ENCODE data around the gene OCA2. TPM values are rescaled to one million over a fixed set of nuclear protein-coding genes. Genes with fewer than 3 reads are reported as not detected.

The OCA2 gene
- total RNA-seq, 1 experiment from 2014 or later, result 0.31 TPM

GRCh38 chr15:27894645-27895044, 204.5 kb downstream of the OCA2 start:
- H3K79me1 ChIP-seq (ENCODE audit: insufficient read depth, low read depth, low read length, poor library complexity, severe bottlenecking), result no peaks in the 10 kb centered on the region
- no peak overlapping the region for H2BK20ac ChIP-seq (ENCODE audit: low read depth, low read length, poor library complexity, severe bottlenecking)
- H4K5ac ChIP-seq (ENCODE audit: insufficient read length, low read depth, low read length), result no peak overlapping the region
- peaks cover 9% of the 10 kb centered on the region for H3K9me3 ChIP-seq (ENCODE audit: control insufficient read depth, low read depth, low read length)
- H3K4me2 ChIP-seq (ENCODE audit: insufficient read depth, insufficient read length, low read length), result no peak overlapping the region
- H2AFZ ChIP-seq (ENCODE audit: low read length), result no peak overlapping the region
- no peak overlapping the region for H3K27ac Mint-ChIP-seq
- H3K4me1 ChIP-seq (ENCODE audit: insufficient read depth, low read length), result peaks cover 2% of the 10 kb centered on the region; the same call in 1 of the 2 replicates
- H4K8ac ChIP-seq (replicated peaks; ENCODE audit: insufficient read length, low read depth, low read length), result no peak overlapping the region
- no peak overlapping the region for H2AK5ac ChIP-seq (ENCODE audit: insufficient read length, low read length)
- DNase-seq, result no peak
- H3K27me3 ChIP-seq (ENCODE audit: insufficient read depth, low read length), result no peaks in the 10 kb centered on the region
- H3K27me3 Mint-ChIP-seq (ENCODE audit: low read depth), result peaks cover 3% of the 10 kb centered on the region
- no peak overlapping the region for H2BK12ac ChIP-seq (ENCODE audit: insufficient read length, low read depth, low read length)
- no peak for TF ChIP-seq CTCF (conservative IDR thresholded peaks at IDR 0.05)
- no peak overlapping the region for H2BK5ac ChIP-seq (ENCODE audit: insufficient read length, low read length)
- H3K23ac ChIP-seq (ENCODE audit: insufficient read length, low read depth, low read length), result no peak overlapping the region
- no peak overlapping the region for H2BK120ac ChIP-seq (ENCODE audit: low read depth, low read length, poor library complexity, severe bottlenecking)
- no peak overlapping the region for H3K4me3 Mint-ChIP-seq
- H3T11ph ChIP-seq (ENCODE audit: low read length), result no peak overlapping the region
- H3K9ac ChIP-seq (ENCODE audit: extremely low read depth, insufficient read length, low read length), result no peak overlapping the region
- H3K56ac ChIP-seq (ENCODE audit: insufficient read length, low read depth, low read length), result no peak overlapping the region
- no peaks in the 10 kb centered on the region for H3K23me2 ChIP-seq (ENCODE audit: insufficient read length, low read depth, low read length, poor library complexity, severe bottlenecking)
- H4K20me1 ChIP-seq (ENCODE audit: control insufficient read depth, insufficient read depth, insufficient read length), result no peaks in the 10 kb centered on the region
- no peak overlapping the region for H3K14ac ChIP-seq (ENCODE audit: insufficient read depth, low read length)
- no peak overlapping the region for H3K4ac ChIP-seq (ENCODE audit: low read depth, low read length)
- peaks cover under 1 to 3% of the 10 kb centered on the region in 2 experiments for H3K4me1 Mint-ChIP-seq
- WGBS (ENCODE audit: extremely low coverage, insufficient read length, low lambda C conversion rate), result no CpG with 5 or more reads among the region's 1 CpG
- no peak overlapping the region for H3K27ac ChIP-seq (ENCODE audit: insufficient read length, low read depth, low read length)
- no peak overlapping the region for H2BK15ac ChIP-seq (ENCODE audit: low read depth, low read length)
- no peaks in the 10 kb centered on the region for H3K79me2 ChIP-seq (ENCODE audit: insufficient read depth, low read length)
- H3K9me3 Mint-ChIP-seq, result peaks cover 50 to 58% of the 10 kb centered on the region in 2 experiments
- H3K36me3 Mint-ChIP-seq (ENCODE audit: insufficient read depth in 1 of 3, low read depth in 3 of 3), result peaks cover 14 to 40% (median 18%) of the 10 kb centered on the region in 3 experiments; a peak in 6 of 7 replicates
- no peak overlapping the region for H4K91ac ChIP-seq (ENCODE audit: insufficient read length, low read depth, low read length)
- no peak overlapping the region for H3K18ac ChIP-seq (ENCODE audit: insufficient read length, low read depth, low read length)

All from H9 (cell line).